ENCODE measurements around the gene DEUP1.
"Not testable (repeated sequence)": the region's sequence is repeated elsewhere in the genome, so short reads cannot be mapped to it uniquely, and the experiment has no call there.

The DEUP1 gene

GRCh38 chr11:93458286-93458685 lies 127.7 kb downstream of the DEUP1 start:
- no peak for TF ChIP-seq CTCF (conservative IDR thresholded peaks at IDR 0.05)
- H3K27ac ChIP-seq: no peak overlapping the region

GRCh38 chr11:93463666-93464065 lies 133.1 kb downstream of the DEUP1 start:
- not testable (repeated sequence) for H3K27ac ChIP-seq

GRCh38 chr11:93464927-93465540 lies 134.5 kb downstream of the DEUP1 start:
- TF ChIP-seq CTCF (conservative IDR thresholded peaks at IDR 0.05): no peak
- peak overlapping the region; percentile 47 for H3K27ac ChIP-seq

- H3K27ac ChIP-seq: peak overlapping the region; percentile 47; the same call in 1 of the 2 replicates
- no peak for TF ChIP-seq CTCF (conservative IDR thresholded peaks at IDR 0.05)
These were observed 136.5 kb downstream of the DEUP1 start for GRCh38 chr11:93467054-93467453.

- no peak for TF ChIP-seq CTCF (conservative IDR thresholded peaks at IDR 0.05)
- H3K27ac ChIP-seq: peak overlapping the region; percentile 47; the same call in 1 of the 2 replicates
These were observed 137.7 kb downstream of the DEUP1 start for GRCh38 chr11:93468290-93468689.

GRCh38 chr11:93474123-93474522 lies 143.6 kb downstream of the DEUP1 start:
- no peak for TF ChIP-seq CTCF (conservative IDR thresholded peaks at IDR 0.05)
- H3K27ac ChIP-seq: peak overlapping the region; percentile 9; the same call in 1 of the 2 replicates

GRCh38 chr11:93476796-93477195 lies 146.3 kb downstream of the DEUP1 start:
- no peak for TF ChIP-seq CTCF (conservative IDR thresholded peaks at IDR 0.05)
- H3K27ac ChIP-seq: peak overlapping the region; percentile 97; the same call in 1 of the 2 replicates

GRCh38 chr11:93477684-93478234 lies 147.2 kb downstream of the DEUP1 start:
- peak overlapping the region; percentile 97; the same call in 1 of the 2 replicates for H3K27ac ChIP-seq
- TF ChIP-seq CTCF (conservative IDR thresholded peaks at IDR 0.05): no peak
